NCI-H2107 treated with DMSO at 0.1 percent for 48 hours (cell line): ENCODE results near the gene RTKN.
A peak's percentile ranks its signal among the peaks of the same experiment; 100 is the strongest.
"Not testable (repeated sequence)": the region's sequence is repeated elsewhere in the genome, so short reads cannot be mapped to it uniquely, and the experiment has no call there.

ENCODE experiments used
- DNase-seq: peaks from one replicate; lab custom pipeline; 2025; ENCODE audit not compliant: unreplicated experiment; lab: John Stamatoyannopoulos, UW

Gene RTKN

DNA sequence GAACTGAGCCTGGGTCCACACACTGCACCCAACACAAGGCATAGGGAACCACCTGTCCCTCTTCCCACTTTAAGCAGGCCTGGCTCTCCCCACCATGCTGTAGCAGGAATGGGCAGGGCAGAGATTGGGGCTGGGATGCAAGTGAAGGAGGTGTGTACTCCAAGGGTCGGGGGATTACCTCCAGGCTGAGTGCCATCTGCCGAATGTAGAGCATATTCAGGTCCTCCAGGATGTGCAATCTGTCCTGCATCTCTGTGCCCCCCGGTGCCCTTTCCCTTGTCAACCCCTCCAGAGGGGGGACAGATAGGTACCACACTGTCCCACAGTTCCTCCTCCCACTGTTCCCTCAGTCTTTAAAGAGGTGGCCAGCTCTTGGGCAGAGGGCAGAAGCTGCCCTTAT lies 2.4 kb downstream of the RTKN start:
- DNase-seq: no peak

DNA sequence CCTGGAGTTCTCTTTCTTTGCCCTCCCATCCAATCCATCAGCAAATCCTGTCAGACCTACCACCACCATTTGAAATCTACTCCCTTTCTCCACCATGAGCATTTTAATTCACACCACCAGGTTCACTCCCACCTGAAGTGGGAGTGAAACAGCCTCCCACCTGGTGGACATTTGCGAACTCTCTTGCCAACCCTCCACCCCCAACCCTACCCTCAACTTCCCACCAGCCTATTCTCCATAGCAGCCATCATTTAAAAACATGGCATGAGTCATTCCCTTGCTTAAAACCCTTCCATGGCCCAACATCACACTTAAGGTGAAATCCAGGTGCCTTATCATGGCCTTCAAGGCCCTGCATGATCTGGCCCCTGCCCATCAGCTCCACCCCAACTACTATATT lies 3.5 kb downstream of the RTKN start:
- DNase-seq: no peak

DNA sequence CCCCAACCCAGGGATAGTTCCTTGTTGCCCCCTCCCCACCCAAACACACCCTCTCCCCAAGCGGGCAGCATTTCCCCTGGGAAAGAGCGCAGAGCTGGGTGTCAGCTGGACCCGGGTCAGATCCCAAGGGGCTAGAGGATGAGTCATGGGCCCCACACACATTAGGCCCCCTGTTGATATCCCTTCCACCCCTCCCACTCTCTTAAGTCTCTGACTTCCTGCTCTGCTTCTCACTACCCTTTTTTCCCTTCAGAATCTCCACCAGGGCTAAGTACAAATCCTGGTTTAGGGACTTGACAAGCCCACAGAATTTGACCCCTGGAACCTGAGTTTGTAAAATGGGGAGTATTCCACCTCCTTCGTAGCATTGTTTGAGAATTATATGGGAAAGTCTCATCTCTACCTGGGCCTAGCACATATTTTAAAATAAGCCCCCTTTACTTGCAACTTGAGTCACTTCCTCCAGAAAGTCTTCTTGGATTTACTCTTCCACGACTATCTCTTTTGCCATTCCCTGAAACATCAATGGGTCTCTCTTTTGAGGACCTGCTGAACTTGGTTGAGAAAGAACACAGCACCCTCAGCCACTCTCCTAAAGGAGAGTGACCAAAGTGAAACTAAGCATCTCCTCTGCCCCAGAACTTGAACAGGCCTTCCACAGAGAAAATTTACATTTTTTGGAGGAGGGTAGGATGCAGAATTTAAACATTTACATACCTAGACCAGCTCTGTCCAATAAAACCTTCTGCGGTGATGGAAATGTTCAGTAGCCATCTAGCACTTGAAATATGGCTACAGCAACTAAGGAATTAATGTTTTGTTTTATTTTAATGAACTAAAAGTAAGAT lies 4.7 kb downstream of the RTKN start:
- DNase-seq: no peak

- no peak for DNase-seq
Observed at GRCh38 chr2:74436111-74436805, 5.5 kb downstream of the RTKN start.

- no peak for DNase-seq
Observed at GRCh38 chr2:74430502-74430901, 11.2 kb downstream of the RTKN start.

- no peak for DNase-seq
Observed at GRCh38 chr2:74429487-74430451, 12.0 kb downstream of the RTKN start.

DNA sequence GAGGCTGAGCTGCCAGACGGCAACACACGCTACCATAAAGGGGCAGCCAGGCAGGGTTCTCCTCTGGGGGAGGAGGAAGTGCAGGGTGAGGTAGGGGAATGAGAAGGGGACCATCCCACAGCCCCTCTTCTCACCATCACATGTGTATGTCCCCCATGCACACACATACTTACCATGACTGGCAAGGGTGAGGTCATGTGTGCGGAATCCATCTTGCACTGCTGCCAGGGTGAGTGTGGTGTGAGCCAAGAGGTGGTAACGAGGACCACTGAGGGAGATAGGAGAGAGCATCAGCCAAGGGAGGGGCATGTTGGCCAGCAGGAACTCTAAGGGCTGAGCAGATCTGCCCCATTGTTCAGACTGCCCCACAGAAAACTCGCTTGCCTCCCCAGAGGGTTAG lies 13.1 kb downstream of the RTKN start:
- no peak for DNase-seq

GRCh38 chr2:74427551-74427950 lies 14.2 kb downstream of the RTKN start:
- no peak for DNase-seq

- DNase-seq: no peak
Observed at GRCh38 chr2:74426181-74426758, 15.5 kb downstream of the RTKN start.

GRCh38 chr2:74425523-74425922 lies 16.2 kb downstream of the RTKN start:
- DNase-seq: no peak

DNA sequence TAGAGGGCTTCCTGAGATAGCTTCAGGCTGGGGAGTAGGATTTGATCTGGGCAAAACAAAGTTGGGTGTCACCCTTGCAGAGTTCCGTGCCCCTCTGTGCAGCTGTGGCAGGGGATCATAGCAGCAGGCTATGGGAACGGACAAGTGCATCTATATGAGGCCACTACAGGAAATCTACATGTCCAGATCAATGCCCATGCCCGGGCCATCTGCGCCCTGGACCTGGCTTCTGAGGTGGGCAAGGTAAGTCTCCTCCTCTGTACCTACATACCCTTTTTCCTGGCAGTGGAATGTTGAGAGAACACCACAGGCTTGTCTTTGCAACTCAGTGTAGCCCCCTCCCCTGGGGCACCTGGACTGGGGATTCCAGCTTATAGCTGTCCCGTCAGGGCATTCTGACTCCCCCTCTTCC lies 16.7 kb downstream of the RTKN start:
- DNase-seq: no peak

GRCh38 chr2:74424139-74424992 lies 17.4 kb downstream of the RTKN start:
- DNase-seq: no peak

GRCh38 chr2:74423231-74424095 lies 18.3 kb downstream of the RTKN start:
- no peak for DNase-seq

GRCh38 chr2:74421221-74421870 lies 20.4 kb downstream of the RTKN start, which contains the start of the genes C2orf81 and WDR54:
TSS of gene C2orf81 (minus strand) at chr2:74421619. CDS start at chr2:74421560, 59 bp downstream.
TSS of gene WDR54 (plus strand) at chr2:74421730. CDS start at chr2:74422154, 424 bp downstream.
- DNase-seq: peak; percentile 72

DNA sequence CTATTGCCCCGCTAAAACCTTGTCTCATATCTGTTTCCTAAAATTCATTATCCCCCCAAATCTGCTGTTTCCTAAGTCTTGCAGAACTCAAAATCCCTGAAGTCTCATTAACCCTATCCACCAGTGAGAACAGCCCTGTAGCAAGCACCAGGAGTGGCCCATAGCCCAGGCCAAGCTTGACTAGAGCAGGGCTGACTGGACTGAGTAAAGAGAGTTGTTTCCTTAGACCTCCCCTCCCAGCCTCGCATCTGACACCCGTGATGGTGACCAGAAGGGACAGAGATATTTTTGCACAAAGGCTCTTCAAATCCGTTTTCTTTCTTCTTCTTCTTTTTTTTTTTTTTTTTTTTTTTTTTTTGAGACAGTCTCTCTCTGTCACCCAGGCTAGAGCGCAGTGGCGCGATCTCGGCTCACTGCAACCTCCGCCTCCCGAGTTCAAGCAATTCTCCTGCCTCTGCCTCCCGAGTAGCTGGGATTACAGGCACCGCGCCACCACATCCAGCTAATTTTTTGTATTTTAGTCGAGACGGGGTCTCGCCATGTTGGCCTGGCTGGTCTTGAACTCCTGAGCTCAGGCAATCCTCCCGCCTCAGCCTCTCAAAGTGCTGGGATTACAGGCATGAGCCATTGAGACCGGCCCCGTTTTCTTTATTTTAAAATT lies 21.2 kb downstream of the RTKN start:
- not testable (repeated sequence) for DNase-seq

GRCh38 chr2:74420006-74420405 lies 21.7 kb downstream of the RTKN start:
- DNase-seq: no peak

- DNase-seq: no peak
Observed at GRCh38 chr2:74419345-74419744, 22.4 kb downstream of the RTKN start.

GRCh38 chr2:74418312-74418711 lies 23.4 kb downstream of the RTKN start:
- no peak for DNase-seq
